Caco-2 (cell line): ENCODE measurements around the gene GRIN3B. TPM values are rescaled to one million over a fixed set of nuclear protein-coding genes. Genes with fewer than 3 reads are reported as not detected.

Source experiments
- BruUV-seq: library from RNA; stranded (reverse); fragments of 400-500 nt; replicated peaks from 2 replicates; lab custom pipeline; 2021; lab: Mats Ljungman, UMichigan
- CTCF ChIA-PET: fragments of 300-600 bp; sonication (Branson Sonifier 250); formaldehyde crosslinking; loops from one replicate; lab custom pipeline; 2022; ENCODE audit warnings: antibody characterized with exemption; lab: Charles Lee
- POLR2A ChIA-PET: fragments of 300-600 bp; sonication (Branson Sonifier 250); formaldehyde crosslinking; loops from one replicate; lab custom pipeline; 2022; ENCODE audit warnings: antibody characterized with exemption; lab: Charles Lee
- DNase-seq, 2 experiments: peaks; one replicate each; pipeline versions ENCODE4 v3.0.0 to v3.0.0-alpha.2; 2020 to 2022
- H3K27me3 ChIP-seq: replicated peaks from 2 replicates; pipeline ENCODE4 v1.6.0; 2011; ENCODE audit warnings: low read length; ENCODE audit not compliant: control insufficient read depth, insufficient read depth
- H3K36me3 ChIP-seq: 2 replicates; pipeline ENCODE4 v1.5.1; 2011; ENCODE audit warnings: low read length; ENCODE audit not compliant: control insufficient read depth, insufficient read depth
- H3K4me1 ChIP-seq: fragments of 250-450 bp; sonication (Bioruptor Pico); 2 replicates; pipeline ENCODE4 v1.5.1; 2020; ENCODE audit warnings: mild to moderate bottlenecking
- H3K4me3 ChIP-seq: 2 replicates; pipeline ENCODE4 v1.5.1; 2011; ENCODE audit warnings: low read depth, mild to moderate bottlenecking, control low read depth, low read length
- H3K9me3 ChIP-seq: fragments of 250-450 bp; sonication (Bioruptor Pico); 2 replicates; pipeline ENCODE4 v1.5.1; 2020; ENCODE audit warnings: mild to moderate bottlenecking, moderate library complexity
- H3K27ac Mint-ChIP-seq: one replicate; pipeline ENCODE4 v1.8.0; 2022; ENCODE audit warnings: mixed read lengths; ENCODE audit not compliant: unreplicated experiment
- H3K27me3 Mint-ChIP-seq: one replicate; pipeline ENCODE4 v1.8.0; 2022; ENCODE audit warnings: mixed read lengths; ENCODE audit not compliant: insufficient read depth, unreplicated experiment
- H3K36me3 Mint-ChIP-seq: one replicate; pipeline ENCODE4 v1.8.0; 2022; ENCODE audit warnings: mild to moderate bottlenecking, mixed read lengths; ENCODE audit not compliant: insufficient read depth, unreplicated experiment
- H3K4me1 Mint-ChIP-seq: one replicate; pipeline ENCODE4 v1.8.0; 2022; ENCODE audit warnings: low read depth, mixed read lengths; ENCODE audit not compliant: unreplicated experiment
- H3K4me3 Mint-ChIP-seq: one replicate; pipeline ENCODE4 v1.8.0; 2022; ENCODE audit warnings: mild to moderate bottlenecking, moderate library complexity, mixed read lengths; ENCODE audit not compliant: unreplicated experiment
- H3K9me3 Mint-ChIP-seq: one replicate; pipeline ENCODE4 v1.8.0; 2022; ENCODE audit warnings: mixed read lengths; ENCODE audit not compliant: unreplicated experiment
- CTCF ChIP-seq, 2 experiments: fragments of 200-600 bp in 1 of 2; IDR thresholded peaks; 1 replicate in 1 of 2; 2 replicates in 1 of 2; pipeline versions ENCODE4 v1.5.1 to v1.8.0; 2011 to 2022; ENCODE audit warnings: antibody characterized with exemption in 1 of 2, control low read depth in 1 of 2, inconsistent platforms in 1 of 2, low read depth in 1 of 2, low read length in 1 of 2, mild to moderate bottlenecking in 1 of 2, moderate library complexity in 1 of 2; ENCODE audit not compliant: insufficient read depth in 1 of 2, severe bottlenecking in 1 of 2, unreplicated experiment in 1 of 2
- intact Hi-C: fragments of 100-400 bp; cut with micrococcal nuclease; formaldehyde crosslinking; loops from one replicate; pipeline ENCODE4 v1.10.0; 2022; ENCODE audit not compliant: unreplicated experiment
- total RNA-seq: library from RNA; stranded (reverse); gene quantifications from 2 replicates; pipeline ENCODE4 v1.2.3, GENCODE V29; 2022

The GRIN3B gene
- total RNA-seq, 1 experiment from 2014 or later = 0.41 TPM

DNA sequence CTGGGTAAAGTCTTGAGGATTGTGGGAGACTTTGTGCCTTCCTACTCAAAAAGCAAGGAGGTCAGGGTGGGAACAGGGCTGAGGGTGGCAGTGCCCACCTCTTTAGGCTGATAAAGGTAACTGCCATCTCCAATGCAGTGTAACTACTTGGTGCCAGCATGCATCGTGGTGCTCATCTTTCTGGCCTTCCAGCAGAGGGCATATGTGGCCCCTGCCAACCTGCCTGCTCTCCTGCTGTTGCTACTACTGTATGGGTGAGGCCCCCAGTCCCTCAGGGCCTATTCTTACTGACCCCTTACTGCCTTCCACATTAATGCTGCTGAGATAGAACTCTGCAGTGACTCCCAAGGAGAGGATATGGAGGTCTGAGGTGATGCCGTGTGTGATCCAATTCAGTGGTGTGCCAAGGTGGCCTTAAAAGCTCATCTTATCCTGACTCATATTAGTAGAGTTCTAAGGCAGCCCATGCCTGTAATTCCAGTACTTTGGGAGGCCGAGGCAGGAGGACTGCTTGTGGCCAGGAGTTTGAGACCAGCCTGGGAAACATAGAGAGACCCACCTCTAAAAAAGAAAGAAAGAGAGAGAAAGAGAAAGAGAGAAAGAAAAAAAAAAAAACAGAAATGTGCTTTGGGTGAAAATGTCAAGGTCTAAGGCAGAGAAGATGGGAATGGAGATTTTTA, 57.1 kb downstream of the GRIN3B start:
- H3K9me3 Mint-ChIP-seq = no peaks in the 10 kb centered on the region
- H3K4me1 Mint-ChIP-seq = no peaks in the 10 kb centered on the region
- H3K36me3 Mint-ChIP-seq = peaks cover 15% of the 10 kb centered on the region
- POLR2A ChIA-PET = no interaction called here
- no peaks in the 10 kb centered on the region for H3K4me1 ChIP-seq
- intact Hi-C loops = no loop called here
- no peaks in the 10 kb centered on the region for H3K27me3 ChIP-seq
- BruUV-seq = no TSS peak
- H3K4me3 ChIP-seq = no peak overlapping the region
- H3K27ac Mint-ChIP-seq = no peak overlapping the region
- no peaks in the 10 kb centered on the region for H3K36me3 ChIP-seq
- H3K4me3 Mint-ChIP-seq = no peak overlapping the region
- TF ChIP-seq CTCF (IDR thresholded peaks at IDR 0.05; ENCODE audit: insufficient read depth in 1 of 2, low read depth in 1 of 2, low read length in 1 of 2, severe bottlenecking in 1 of 2, unreplicated experiment in 1 of 2) = peak in 1 of 2 experiments; percentile 16
- CTCF ChIA-PET = interaction anchor here (0.5 kb wide), 1 partner anchor 119 kb away, joined by 3 read pairs; no protein-coding TSS in a partner anchor
- no peak for DNase-seq
- no peaks in the 10 kb centered on the region for H3K27me3 Mint-ChIP-seq
- no peaks in the 10 kb centered on the region for H3K9me3 ChIP-seq

- no peak overlapping the region for H3K27ac Mint-ChIP-seq
- H3K4me3 ChIP-seq = no peak overlapping the region
- no peaks in the 10 kb centered on the region for H3K27me3 ChIP-seq
- ChIA-PET POLR2A (no interaction called here), CTCF (no interaction called here)
- no peaks in the 10 kb centered on the region for H3K36me3 ChIP-seq
- H3K27me3 Mint-ChIP-seq = no peaks in the 10 kb centered on the region
- intact Hi-C loops = no loop called here
- peaks cover 15% of the 10 kb centered on the region for H3K36me3 Mint-ChIP-seq
- no peak for DNase-seq
- no peak overlapping the region for H3K4me3 Mint-ChIP-seq
- no peaks in the 10 kb centered on the region for H3K4me1 ChIP-seq
- no peak for TF ChIP-seq CTCF (IDR thresholded peaks at IDR 0.05; ENCODE audit: insufficient read depth in 1 of 2, low read depth in 1 of 2, low read length in 1 of 2, severe bottlenecking in 1 of 2, unreplicated experiment in 1 of 2)
- no peaks in the 10 kb centered on the region for H3K9me3 Mint-ChIP-seq
- no peaks in the 10 kb centered on the region for H3K9me3 ChIP-seq
- no peaks in the 10 kb centered on the region for H3K4me1 Mint-ChIP-seq
- BruUV-seq = no TSS peak
Observed at GRCh38 chr19:1058112-1058511, 57.9 kb downstream of the GRIN3B start.

Other genes with a start within 250 kb of the GRIN3B start
- gene MISP, start 249.3 kb upstream of the GRIN3B start, total RNA-seq = 27.8 and 36.4 TPM in 2 replicates
- 510 and 522 TPM in 2 replicates for gene PTBP1, start 203.0 kb upstream of the GRIN3B start, total RNA-seq
- 5.1 and 7.1 TPM in 2 replicates for gene PLPPR3, start 178.5 kb upstream of the GRIN3B start, total RNA-seq
- not detected in 2 replicates for gene AZU1, start 172.6 kb upstream of the GRIN3B start, total RNA-seq
- 0.29 TPM in 1 of 2 replicates, not detected in the other for gene PRTN3, start 159.4 kb upstream of the GRIN3B start, total RNA-seq
- gene ELANE, start 148.1 kb upstream of the GRIN3B start, total RNA-seq = not detected in 2 replicates
- gene CFD, start 140.8 kb upstream of the GRIN3B start, total RNA-seq = 4.4 and 6.1 TPM in 2 replicates
- gene MED16, start 107.2 kb upstream of the GRIN3B start, total RNA-seq = 64.3 and 69.1 TPM in 2 replicates
- gene RNU6-9, start 106.9 kb upstream of the GRIN3B start, total RNA-seq = not detected in 2 replicates
- 57.7 and 60.4 TPM in 2 replicates for gene R3HDM4, start 87.2 kb upstream of the GRIN3B start, total RNA-seq
- gene KISS1R, start 83.1 kb upstream of the GRIN3B start, total RNA-seq = 13.0 and 16.6 TPM in 2 replicates
- gene ARID3A, start 74.4 kb upstream of the GRIN3B start, total RNA-seq = 217 and 239 TPM in 2 replicates
- gene WDR18, start 16.1 kb upstream of the GRIN3B start, total RNA-seq = 89.5 and 96.8 TPM in 2 replicates
- gene TMEM259, start 20.7 kb downstream of the GRIN3B start, total RNA-seq = 148 and 154 TPM in 2 replicates
- gene RNU6-2, start 21.1 kb downstream of the GRIN3B start, total RNA-seq = not detected in 2 replicates
- gene CNN2, start 26.2 kb downstream of the GRIN3B start, total RNA-seq = 194 and 221 TPM in 2 replicates
- gene ABCA7, start 39.7 kb downstream of the GRIN3B start, total RNA-seq = 43.5 and 45.9 TPM in 2 replicates
- gene ARHGAP45, start 66.7 kb downstream of the GRIN3B start, total RNA-seq = 38.6 and 43.3 TPM in 2 replicates
- gene POLR2E, start 95.0 kb downstream of the GRIN3B start, total RNA-seq = 264 and 272 TPM in 2 replicates
- gene GPX4, start 103.6 kb downstream of the GRIN3B start, total RNA-seq = 500 and 546 TPM in 2 replicates
- gene SBNO2, start 173.8 kb downstream of the GRIN3B start, total RNA-seq = 37.3 and 41.2 TPM in 2 replicates
- 56.7 and 58.1 TPM in 2 replicates for gene STK11, start 205.4 kb downstream of the GRIN3B start, total RNA-seq
- 7.3 and 9.7 TPM in 2 replicates for gene CBARP, start 237.6 kb downstream of the GRIN3B start, total RNA-seq
- gene ATP5F1D, start 241.3 kb downstream of the GRIN3B start, total RNA-seq = 126 and 140 TPM in 2 replicates
- gene MIDN, start 248.2 kb downstream of the GRIN3B start, total RNA-seq = 125 and 128 TPM in 2 replicates